T-cell (primary cell): ENCODE results near the gene GSTO2. TPM values are rescaled to one million over a fixed set of nuclear protein-coding genes. Genes with fewer than 3 reads are reported as not detected.

Source experiments
- ATAC-seq, 4 experiments: fragments of 200-7000 bp in 3 of 4; fragments of 150-1000 bp in 1 of 4; cut with Tn5 transposase; replicated peaks in 1 of 4; 1 replicate in 3 of 4; 2 replicates in 1 of 4; pipeline ENCODE4 v1.10.0; 2021; ENCODE audit warnings: moderate library complexity in 3 of 4, mild to moderate bottlenecking in 2 of 4, moderate number of reproducible peaks in 1 of 4
- CTCF ChIA-PET, 2 donors: fragments of 300-600 bp; sonication (Branson Sonifier 250); formaldehyde crosslinking; loops; one replicate each; lab custom pipeline; 2022; ENCODE audit warnings: antibody characterized with exemption in 2 of 2; lab: Charles Lee
- POLR2A ChIA-PET, 2 donors: fragments of 300-600 bp; sonication (Branson Sonifier 250); formaldehyde crosslinking; loops; one replicate each; lab custom pipeline; 2022; ENCODE audit warnings: antibody characterized with exemption in 2 of 2; lab: Charles Lee
- DNase-seq, 35 experiments: peaks; one replicate each; pipeline versions ENCODE4 v3.0.0 to v3.0.0-alpha.2; 2013 to 2023
- H3K27ac ChIP-seq: one replicate; pipeline ENCODE4 v1.5.1; 2013; ENCODE audit warnings: low read length
- H3K27me3 ChIP-seq, 2 experiments: replicated peaks in 1 of 2; 1 replicate in 1 of 2; 2 replicates in 1 of 2; pipeline versions ENCODE4 v1.6.1 to v1.7.0; 2013; ENCODE audit warnings: low read length in 1 of 2, mixed read lengths in 1 of 2; ENCODE audit not compliant: control insufficient read depth in 2 of 2, insufficient read depth in 2 of 2; ENCODE audit errors: extremely low read depth in 1 of 2
- H3K36me3 ChIP-seq, 2 donors: 1 replicate in 1 of 2; 2 replicates in 1 of 2; pipeline versions ENCODE4 v1.6.1 to v1.7.0; 2013; ENCODE audit warnings: low read length in 1 of 2; ENCODE audit not compliant: control insufficient read depth in 2 of 2, insufficient read depth in 1 of 2; ENCODE audit errors: extremely low read depth in 1 of 2
- H3K4me1 ChIP-seq, 2 experiments: 1 replicate in 1 of 2; 2 replicates in 1 of 2; pipeline versions ENCODE4 v1.6.1 to v1.7.0; 2013; ENCODE audit warnings: low read length in 2 of 2, mixed read lengths in 1 of 2; ENCODE audit not compliant: insufficient read depth in 2 of 2, control insufficient read depth in 1 of 2; ENCODE audit errors: extremely low read depth in 1 of 2
- H3K4me3 ChIP-seq, 2 donors: 1 replicate in 1 of 2; 2 replicates in 1 of 2; pipeline versions ENCODE4 v1.5.1 to v1.7.0; 2013; ENCODE audit warnings: mild to moderate bottlenecking in 2 of 2, low read length in 1 of 2, moderate library complexity in 1 of 2; ENCODE audit not compliant: control insufficient read depth in 1 of 2; ENCODE audit errors: extremely low read depth in 1 of 2
- H3K9me3 ChIP-seq: 2 replicates; pipeline ENCODE4 v1.7.0; 2013
- H3K27ac Mint-ChIP-seq, 2 donors: one replicate each; pipeline ENCODE4 v1.8.0; 2020 to 2021; ENCODE audit warnings: mild to moderate bottlenecking in 2 of 2, mixed read lengths in 2 of 2
- H3K27me3 Mint-ChIP-seq, 2 donors: one replicate each; pipeline ENCODE4 v1.8.0; 2021 to 2022; ENCODE audit warnings: mixed read lengths in 2 of 2
- H3K36me3 Mint-ChIP-seq: one replicate; pipeline ENCODE4 v1.8.0; 2021; ENCODE audit warnings: mixed read lengths
- H3K4me1 Mint-ChIP-seq, 3 donors: one replicate each; pipeline ENCODE4 v1.8.0; 2020 to 2022; ENCODE audit warnings: mixed read lengths in 3 of 3, mild to moderate bottlenecking in 1 of 3
- H3K4me3 Mint-ChIP-seq, 3 donors: one replicate each; pipeline ENCODE4 v1.8.0; 2020 to 2022; ENCODE audit warnings: mild to moderate bottlenecking in 3 of 3, mixed read lengths in 3 of 3, moderate library complexity in 3 of 3
- H3K9me3 Mint-ChIP-seq, 3 donors: one replicate each; pipeline ENCODE4 v1.8.0; 2020 to 2022; ENCODE audit warnings: mixed read lengths in 3 of 3
- WGBS: methylation state at CpG from one replicate; pipeline ENCODE4 v1.1.5; 2013; ENCODE audit warnings: missing lambda C conversion rate; ENCODE audit not compliant: insufficient coverage; 5-methylcytosine and 5-hydroxymethylcytosine counted together
- total RNA-seq, 35 experiments: library from RNA in 6 of 35; stranded (reverse) in 6 of 35; fragments of 120-200 nt in 1 of 35; gene quantifications; one replicate each; pipeline versions ENCODE4 v1.2.1 to v1.2.4 and lab custom pipeline; 2013 to 2026

GSTO2 gene
- total RNA-seq, 5 donors from 2014 or later (not counting 1 experiment from before 2014, with no cell fraction given), result 0.60 to 2.4 (median 1.9) TPM

- H3K27ac Mint-ChIP-seq, result peak overlapping the region; percentile 12 to 58
- no peak overlapping the region for H3K4me3 Mint-ChIP-seq
- no peaks in the 10 kb centered on the region for H3K9me3 ChIP-seq
- WGBS, result 90% methylated on average over 5 of the region's 6 CpGs
- ATAC-seq (no peak), DNase-seq (no peak)
- no peaks in the 10 kb centered on the region for H3K27me3 ChIP-seq
- H3K4me3 ChIP-seq, result no peak overlapping the region
- H3K4me1 ChIP-seq, result peaks cover 38 to 43% of the 10 kb centered on the region in 2 experiments
- no peaks in the 10 kb centered on the region for H3K9me3 Mint-ChIP-seq
- H3K27ac ChIP-seq, result no peak overlapping the region
- ChIA-PET POLR2A (interaction anchor here in 1 of 2 donors (0.5 kb wide), 1 partner anchor 392 kb away, joined by 14 read pairs; no protein-coding TSS in a partner anchor), CTCF (no interaction called here)
- H3K36me3 Mint-ChIP-seq, result peaks cover 36% of the 10 kb centered on the region
- H3K27me3 Mint-ChIP-seq, result no peaks in the 10 kb centered on the region
- peaks cover 16 to 58% of the 10 kb centered on the region in 2 donors for H3K36me3 ChIP-seq
- H3K4me1 Mint-ChIP-seq, result peaks cover 59 to 61% (median 61%) of the 10 kb centered on the region in 3 donors
These were observed 48.3 kb downstream of the GSTO2 start for GRCh38 chr10:104317269-104317710.

- H3K36me3 ChIP-seq, result peaks cover 12 to 52% of the 10 kb centered on the region in 2 donors
- peaks cover 41 to 46% of the 10 kb centered on the region in 2 experiments for H3K4me1 ChIP-seq
- CTCF ChIA-PET, result no interaction called here
These were observed 48.8 kb downstream of the GSTO2 start for GRCh38 chr10:104317726-104318299.

GRCh38 chr10:104318326-104318725, 49.3 kb downstream of the GSTO2 start:
- ATAC-seq, result no peak
- H3K4me1 ChIP-seq, result peaks cover 46 to 51% of the 10 kb centered on the region in 2 experiments
- H3K4me3 Mint-ChIP-seq, result peak overlapping the region in 1 of 3 donors; percentile 24

More at GRCh38 chr10:104317726-104318299, 48.8 kb downstream of the GSTO2 start:
- DNase-seq, result peak in 1 of 35 experiments; percentile 19
- Histone ChIP-seq H3K27ac (no peak overlapping the region), H3K27me3 (no peaks in the 10 kb centered on the region), H3K4me3 (no peak overlapping the region), H3K9me3 (no peaks in the 10 kb centered on the region)
- Mint-ChIP-seq H3K9me3 (no peaks in the 10 kb centered on the region), H3K36me3 (peaks cover 31% of the 10 kb centered on the region), H3K4me3 (no peak overlapping the region), H3K4me1 (peaks cover 60 to 65% (median 62%) of the 10 kb centered on the region in 3 donors), H3K27ac (peak overlapping the region; percentile 27 to 52), H3K27me3 (no peaks in the 10 kb centered on the region)
- POLR2A ChIA-PET, result interaction anchor here in 1 of 2 donors (0.5 kb wide), 1 partner anchor 393 kb away, joined by 14 read pairs; no protein-coding TSS in a partner anchor
- no peak for ATAC-seq
- WGBS, result 86% methylated on average over 6 of the region's 7 CpGs

GRCh38 chr10:104318810-104319741, 50.1 kb downstream of the GSTO2 start:
- no peaks in the 10 kb centered on the region for H3K27me3 ChIP-seq
- H3K4me3 ChIP-seq, result peak overlapping the region in 1 of 2 donors; percentile 12
- 86% methylated on average over 12 of the region's 19 CpGs for WGBS
- ChIA-PET CTCF (no interaction called here), POLR2A (interaction anchor here in 1 of 2 donors (0.6 kb wide), 1 partner anchor 27 kb away, joined by 3 read pairs; no protein-coding TSS in a partner anchor)
- ATAC-seq (no peak), DNase-seq (no peak)
- no peaks in the 10 kb centered on the region for H3K9me3 ChIP-seq
- peaks cover 54 to 59% of the 10 kb centered on the region in 2 experiments for H3K4me1 ChIP-seq
- H3K27me3 Mint-ChIP-seq, result no peaks in the 10 kb centered on the region
- peak overlapping the region in 1 of 3 donors; percentile 24 for H3K4me3 Mint-ChIP-seq
- H3K27ac Mint-ChIP-seq, result peak overlapping the region; percentile 46 to 66
- H3K27ac ChIP-seq, result no peak overlapping the region
- peaks cover 71 to 75% (median 75%) of the 10 kb centered on the region in 3 donors for H3K4me1 Mint-ChIP-seq
- peaks cover 6 to 40% of the 10 kb centered on the region in 2 donors for H3K36me3 ChIP-seq
- peaks cover 22% of the 10 kb centered on the region for H3K36me3 Mint-ChIP-seq
- H3K9me3 Mint-ChIP-seq, result no peaks in the 10 kb centered on the region

More at GRCh38 chr10:104318326-104318725, 49.3 kb downstream of the GSTO2 start:
- Histone ChIP-seq H3K4me3 (no peak overlapping the region), H3K27ac (no peak overlapping the region), H3K9me3 (no peaks in the 10 kb centered on the region), H3K27me3 (no peaks in the 10 kb centered on the region), H3K36me3 (peaks cover 11 to 47% of the 10 kb centered on the region in 2 donors)
- peak overlapping the region; percentile 34 to 63 for H3K27ac Mint-ChIP-seq
- DNase-seq, result peak in 1 of 35 experiments; percentile 19
- no peaks in the 10 kb centered on the region for H3K9me3 Mint-ChIP-seq
- ChIA-PET CTCF (no interaction called here), POLR2A (no interaction called here)
- peaks cover 26% of the 10 kb centered on the region for H3K36me3 Mint-ChIP-seq
- peaks cover 65 to 68% (median 67%) of the 10 kb centered on the region in 3 donors for H3K4me1 Mint-ChIP-seq
- WGBS, result 96% methylated on average over 4 of the region's 5 CpGs
- no peaks in the 10 kb centered on the region for H3K27me3 Mint-ChIP-seq

- DNase-seq, result no peak
- Mint-ChIP-seq H3K27me3 (no peaks in the 10 kb centered on the region), H3K9me3 (no peaks in the 10 kb centered on the region), H3K36me3 (peaks cover 20% of the 10 kb centered on the region), H3K4me1 (peaks cover 93 to 97% (median 96%) of the 10 kb centered on the region in 3 donors), H3K4me3 (peak overlapping the region in 1 of 3 donors; percentile 85), H3K27ac (peak overlapping the region in 1 of 2 donors; percentile 98)
- H3K36me3 ChIP-seq, result peaks cover 12 to 25% of the 10 kb centered on the region in 2 donors
- H3K27me3 ChIP-seq, result no peaks in the 10 kb centered on the region
- H3K27ac ChIP-seq, result peak overlapping the region; percentile 40
- H3K4me3 ChIP-seq, result peak overlapping the region in 1 of 2 donors; percentile 27
- ChIA-PET CTCF (interaction anchor here in 1 of 2 donors (0.6 to 2.7 kb wide), 12 partner anchors 13 to 1946 kb away, joined by 3 to 20 read pairs (median 6); partner anchors contain the start of genes CFAP58 and ITPRIP), POLR2A (interaction anchor here (0.6 to 1.4 kb wide), 2 partner anchors 15 to 200 kb away, joined by 4 to 5 read pairs; partner anchors contain the start of gene SFR1 (in 1 of the 2))
- ATAC-seq, result no peak
- 96% methylated on average over 3 of the region's 6 CpGs for WGBS
- H3K9me3 ChIP-seq, result no peaks in the 10 kb centered on the region
- H3K4me1 ChIP-seq, result peaks cover 72 to 80% of the 10 kb centered on the region in 2 experiments
These were observed 52.2 kb downstream of the GSTO2 start for GRCh38 chr10:104321226-104321625.
